ENCODE results near the gene ARHGEF10L. TPM values are rescaled to one million over a fixed set of nuclear protein-coding genes. Genes with fewer than 3 reads are reported as not detected.
A peak's percentile ranks its signal among the peaks of the same experiment; 100 is the strongest.

Gene ARHGEF10L
- total RNA-seq, 2 donors from 2014 or later: 91.0 to 151 TPM

DNA sequence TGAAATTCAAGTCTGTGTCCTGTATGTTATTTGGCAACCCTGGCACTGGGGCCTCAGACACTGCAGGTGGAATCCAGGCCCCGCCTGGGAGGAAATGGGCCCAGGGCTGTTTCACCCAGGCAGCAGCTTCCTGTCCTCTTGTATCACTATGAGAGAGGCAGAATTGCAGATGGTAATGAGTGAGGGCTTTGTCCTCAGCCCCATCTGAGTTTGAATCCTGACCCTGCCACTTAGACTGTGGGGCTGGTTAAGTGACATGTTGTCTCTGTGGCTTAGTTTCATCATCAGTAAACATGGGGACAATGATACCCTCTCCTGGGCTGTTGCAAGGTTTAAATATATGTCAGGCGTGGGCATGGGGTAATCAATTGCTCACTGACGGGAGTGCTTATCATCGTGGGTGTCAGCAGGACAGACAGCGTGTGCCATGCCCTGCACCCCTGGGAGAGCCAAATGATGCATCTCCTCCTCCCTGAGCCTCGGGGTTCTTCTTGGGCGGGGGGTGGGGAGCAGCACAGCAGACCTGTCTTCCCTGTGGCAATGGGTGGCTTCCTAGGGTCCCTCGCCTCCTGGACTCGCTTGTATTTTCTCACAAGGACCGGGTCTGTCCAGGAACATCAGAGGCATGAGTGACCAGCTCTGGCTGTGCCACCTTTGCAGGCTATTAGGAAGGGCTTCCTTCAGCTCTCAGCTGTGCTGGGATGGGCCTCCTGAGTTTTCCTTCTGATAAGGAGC lies 42.1 kb downstream of the ARHGEF10L start:
- peak in 1 of 2 donors; percentile 50 for DNase-seq
- intact Hi-C loops (cut with DNase I, micrococcal nuclease): no loop called here
- peak; percentile 50 for ATAC-seq

DNA sequence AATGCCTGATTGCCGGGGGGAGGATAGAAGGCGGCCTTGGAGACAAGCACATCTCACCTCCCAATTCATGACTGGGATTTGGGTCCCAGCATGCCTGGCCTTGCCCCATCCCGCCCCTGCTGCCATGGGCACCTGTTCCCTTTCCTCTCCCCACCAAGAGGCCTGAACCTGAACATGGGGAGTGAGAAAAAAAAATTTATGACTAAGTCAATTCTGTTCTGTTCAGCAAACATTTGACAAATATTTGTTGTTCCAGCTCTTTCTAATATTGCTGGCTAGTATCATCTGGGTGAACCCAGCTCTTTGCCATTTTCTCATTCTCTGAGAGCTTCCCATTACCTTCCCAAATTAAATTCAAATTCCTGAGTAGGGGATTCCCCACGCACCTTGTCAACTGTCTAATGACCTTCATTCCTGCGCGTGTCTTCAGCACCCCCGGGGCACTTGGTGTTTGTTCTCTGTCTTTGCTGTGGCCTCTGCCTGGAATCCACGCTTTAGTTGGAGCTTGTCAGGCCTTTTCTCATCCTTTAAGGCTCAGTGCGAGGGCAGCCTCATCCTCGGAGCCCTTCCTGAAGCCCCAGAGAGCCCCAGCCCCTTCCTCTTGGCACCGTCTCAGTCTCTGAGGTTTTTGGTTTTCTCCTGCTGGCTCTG lies 42.8 kb downstream of the ARHGEF10L start:
- DNase-seq (no peak), ATAC-seq (no peak)

DNA sequence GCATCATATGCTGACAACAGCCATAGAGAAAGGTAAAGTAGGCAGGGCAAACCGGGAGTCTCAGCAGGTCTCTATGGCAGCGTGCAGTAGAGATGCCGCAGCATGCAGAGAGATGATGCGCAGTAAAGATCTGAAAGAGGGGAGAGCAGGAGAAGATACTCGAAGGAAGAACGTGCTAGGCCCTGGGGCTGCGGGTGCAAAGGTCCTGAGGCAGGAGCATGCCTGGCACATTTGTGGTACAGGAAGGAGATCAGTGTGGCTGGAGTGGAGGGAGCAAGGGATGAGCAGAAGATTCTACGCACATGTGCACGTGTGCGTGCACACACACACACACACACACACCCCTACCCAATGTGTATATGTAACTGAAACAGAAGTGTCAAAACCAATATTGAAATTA lies 45.0 kb downstream of the ARHGEF10L start:
- ATAC-seq (no peak), DNase-seq (no peak)
- intact Hi-C loops (cut with DNase I, micrococcal nuclease): no loop called here

More for the DNA sequence above, 42.8 kb downstream of the ARHGEF10L start:
- intact Hi-C loops (cut with DNase I, micrococcal nuclease): no loop called here

DNA sequence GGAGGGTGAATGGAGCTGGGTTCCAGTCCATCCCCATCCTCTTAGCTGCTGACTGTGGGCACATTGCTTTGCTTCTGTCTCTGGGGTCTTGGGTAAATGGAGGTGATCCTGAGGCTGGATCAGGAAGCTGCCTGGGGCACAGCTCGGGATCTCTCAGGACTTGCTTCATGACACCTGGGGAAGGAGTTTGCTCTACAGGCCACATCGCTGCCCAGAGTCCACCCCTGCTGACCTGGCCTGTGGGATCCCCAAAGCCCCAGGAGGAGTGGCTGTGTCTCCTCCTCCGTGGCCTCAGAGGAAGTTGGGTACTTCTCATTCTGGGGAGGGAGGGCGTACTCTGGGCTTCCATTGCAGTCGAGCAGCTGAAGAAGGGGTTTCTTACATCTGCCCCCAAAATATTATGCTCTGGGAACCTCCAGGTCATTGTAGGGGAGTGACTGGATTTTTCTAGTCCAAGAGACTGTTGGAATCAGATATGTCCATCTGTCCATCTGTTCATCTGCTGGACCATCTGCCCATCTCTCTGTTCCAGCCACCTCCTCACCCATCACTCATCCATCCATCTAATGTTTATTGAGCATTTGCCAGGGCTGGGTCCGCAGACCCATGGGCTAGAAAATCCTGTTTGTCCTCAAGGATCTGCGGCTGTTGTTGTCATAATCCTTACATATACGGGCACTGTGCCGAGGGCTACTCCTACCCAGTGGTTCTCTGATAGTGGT lies 45.9 kb downstream of the ARHGEF10L start:
- ATAC-seq (no peak), DNase-seq (no peak)
- intact Hi-C loops (cut with DNase I, micrococcal nuclease): no loop called here

DNA sequence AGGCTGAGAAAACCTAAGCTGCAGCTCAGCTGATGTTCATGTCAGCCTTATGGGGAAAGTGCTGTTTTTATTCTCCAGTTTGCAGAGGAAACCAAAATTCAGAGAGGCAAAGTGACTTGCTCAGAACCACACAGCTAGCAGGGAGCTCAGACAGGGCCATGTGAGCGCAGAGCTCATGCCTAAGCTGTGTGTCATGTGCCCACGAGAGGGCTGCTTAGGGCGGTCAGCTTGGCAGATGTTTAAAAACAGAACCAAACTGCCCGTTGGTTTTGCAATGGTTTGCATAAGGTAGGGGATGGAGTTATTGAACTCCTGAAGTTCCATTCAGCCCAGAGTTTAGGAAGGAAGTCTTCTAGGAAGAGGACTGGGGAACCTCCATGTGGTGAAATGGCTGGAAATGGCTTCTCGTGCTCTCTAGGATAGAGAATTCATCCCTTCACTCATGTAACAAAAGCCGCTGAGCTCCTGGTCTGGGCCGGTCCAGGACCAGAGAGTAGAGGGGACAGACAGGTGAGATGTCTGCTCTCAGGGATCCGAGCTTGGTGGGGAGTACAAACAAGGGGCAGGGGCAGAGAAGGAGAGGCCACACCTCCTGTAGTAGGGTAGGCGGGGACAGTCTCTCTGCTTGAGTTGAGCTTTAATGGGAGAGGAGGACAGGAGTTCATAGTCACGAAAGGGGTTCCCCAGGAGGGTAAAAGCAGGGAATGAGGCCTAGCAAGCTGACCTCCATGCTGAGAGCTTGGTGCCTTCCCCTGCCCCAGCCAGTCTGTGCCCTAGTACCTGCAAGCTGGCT lies 46.9 kb downstream of the ARHGEF10L start:
- ATAC-seq (peak; percentile 25), DNase-seq (no peak)
- intact Hi-C loops (cut with DNase I, micrococcal nuclease): no loop called here

DNA sequence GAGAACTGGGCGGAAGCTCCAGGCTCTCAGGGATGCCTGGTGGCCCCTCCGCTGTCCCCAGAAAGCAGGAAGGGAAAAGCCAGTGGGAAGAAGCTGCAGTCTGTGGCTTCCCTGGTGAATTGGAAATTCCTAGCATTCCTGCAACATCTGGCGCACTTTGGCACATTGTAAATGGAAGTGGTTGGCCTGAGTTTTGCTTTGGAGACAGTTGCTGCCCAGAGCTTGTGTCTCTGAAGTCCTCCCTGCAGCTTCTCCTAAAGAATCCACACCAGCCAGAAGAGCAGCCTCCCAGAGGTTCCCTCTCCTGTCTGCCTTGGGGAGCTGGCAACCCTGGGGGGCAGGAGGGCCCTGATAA lies 48.2 kb downstream of the ARHGEF10L start:
- DNase-seq (no peak), ATAC-seq (no peak)
- intact Hi-C loops (cut with DNase I, micrococcal nuclease): no loop called here

DNA sequence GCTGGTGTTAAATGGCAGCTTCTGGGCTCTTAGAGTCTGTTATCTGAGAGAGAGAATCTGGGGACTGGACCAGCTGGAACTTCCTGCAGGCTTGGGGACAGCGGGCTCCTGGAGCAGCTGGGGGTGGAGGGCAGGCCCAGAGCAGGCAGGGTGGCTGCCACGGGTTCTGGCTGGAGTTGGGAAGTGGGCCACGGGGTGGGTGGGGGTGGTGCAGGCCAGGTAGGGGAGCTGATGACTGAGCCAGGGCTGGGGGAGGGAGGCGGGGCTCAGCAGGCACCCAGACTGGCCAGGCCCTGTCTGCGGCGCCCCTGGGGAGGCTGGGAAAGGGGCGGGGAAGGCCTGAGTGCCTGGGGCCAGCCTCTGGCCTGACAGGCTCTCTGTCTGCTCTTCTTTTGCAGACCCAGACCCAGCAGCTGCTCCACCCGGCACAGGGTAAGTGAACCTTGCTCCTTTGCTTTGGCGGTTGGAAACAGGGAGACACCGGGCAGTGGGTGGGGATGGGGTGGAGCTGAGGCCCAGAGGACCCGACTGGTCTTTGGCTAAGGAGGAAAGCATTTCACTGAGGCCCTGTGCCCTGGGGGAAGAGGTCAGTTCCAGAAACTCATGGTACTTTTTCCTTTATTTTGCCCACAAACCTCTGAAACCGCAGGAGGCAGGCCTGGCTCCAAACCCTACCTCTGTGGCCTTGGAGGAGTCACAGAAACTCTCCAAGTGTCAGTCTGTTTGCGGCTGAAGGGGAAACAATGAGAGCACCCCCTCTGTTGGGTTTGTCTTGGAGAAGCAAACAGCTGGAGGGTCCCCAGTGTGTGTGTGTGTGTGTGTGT lies 48.8 kb downstream of the ARHGEF10L start:
- ATAC-seq: peak; percentile 82
- peak; percentile 85 to 96 for DNase-seq
- intact Hi-C loops (cut with DNase I, micrococcal nuclease): no loop called here

DNA sequence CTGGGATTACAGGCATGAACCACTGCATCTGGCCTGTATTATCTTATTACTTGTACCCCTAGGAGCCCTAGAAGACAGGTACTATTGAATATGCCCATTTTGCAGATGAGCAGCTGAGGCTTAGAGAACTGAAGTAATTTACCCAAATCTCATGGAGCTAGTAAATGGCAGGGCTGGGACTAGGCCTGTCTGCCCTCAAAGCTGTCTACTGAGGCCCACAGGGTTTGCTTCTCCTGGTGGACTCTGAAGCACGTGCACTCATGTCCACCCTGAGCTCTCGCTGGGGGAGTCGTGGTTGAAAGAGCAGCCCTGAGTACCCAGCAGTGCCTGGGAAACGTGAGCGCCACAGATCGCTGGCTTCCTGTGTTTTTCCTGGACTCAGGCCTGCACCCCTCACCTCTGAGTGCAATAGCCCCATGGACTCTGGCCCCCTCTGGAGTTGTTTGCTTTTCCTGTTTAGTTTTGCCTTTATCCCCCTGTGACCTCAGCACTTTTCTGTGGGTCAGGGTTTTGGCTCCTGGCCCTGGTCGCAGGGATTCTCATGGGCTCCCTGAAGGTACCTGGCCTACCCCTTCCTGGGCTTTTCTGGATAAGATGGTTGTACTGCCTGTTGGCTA lies 52.4 kb downstream of the ARHGEF10L start:
- no peak for DNase-seq
- intact Hi-C loops (cut with DNase I, micrococcal nuclease): no loop called here
- ATAC-seq: no peak

DNA sequence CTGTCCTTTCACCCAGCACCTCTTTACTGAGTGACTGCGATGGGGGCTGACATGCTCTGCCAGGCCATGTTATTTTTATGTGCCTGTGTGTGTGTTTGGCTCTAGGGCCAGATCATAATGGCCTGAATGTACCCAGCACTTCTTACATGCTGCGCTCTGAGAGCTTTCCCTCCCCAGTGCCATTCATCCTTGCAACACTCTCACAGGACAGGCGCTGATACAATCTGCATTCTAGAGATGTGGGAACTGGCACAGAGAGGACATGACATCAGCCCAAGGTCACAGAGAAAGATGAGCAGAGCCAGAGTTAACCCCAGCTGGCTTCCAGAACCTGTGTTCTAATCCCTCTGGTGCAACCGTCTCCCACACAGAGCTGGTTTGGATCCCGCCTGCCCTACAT lies 54.5 kb downstream of the ARHGEF10L start:
- intact Hi-C loops (cut with DNase I, micrococcal nuclease): no loop called here
- no peak for ATAC-seq
- DNase-seq: no peak

DNA sequence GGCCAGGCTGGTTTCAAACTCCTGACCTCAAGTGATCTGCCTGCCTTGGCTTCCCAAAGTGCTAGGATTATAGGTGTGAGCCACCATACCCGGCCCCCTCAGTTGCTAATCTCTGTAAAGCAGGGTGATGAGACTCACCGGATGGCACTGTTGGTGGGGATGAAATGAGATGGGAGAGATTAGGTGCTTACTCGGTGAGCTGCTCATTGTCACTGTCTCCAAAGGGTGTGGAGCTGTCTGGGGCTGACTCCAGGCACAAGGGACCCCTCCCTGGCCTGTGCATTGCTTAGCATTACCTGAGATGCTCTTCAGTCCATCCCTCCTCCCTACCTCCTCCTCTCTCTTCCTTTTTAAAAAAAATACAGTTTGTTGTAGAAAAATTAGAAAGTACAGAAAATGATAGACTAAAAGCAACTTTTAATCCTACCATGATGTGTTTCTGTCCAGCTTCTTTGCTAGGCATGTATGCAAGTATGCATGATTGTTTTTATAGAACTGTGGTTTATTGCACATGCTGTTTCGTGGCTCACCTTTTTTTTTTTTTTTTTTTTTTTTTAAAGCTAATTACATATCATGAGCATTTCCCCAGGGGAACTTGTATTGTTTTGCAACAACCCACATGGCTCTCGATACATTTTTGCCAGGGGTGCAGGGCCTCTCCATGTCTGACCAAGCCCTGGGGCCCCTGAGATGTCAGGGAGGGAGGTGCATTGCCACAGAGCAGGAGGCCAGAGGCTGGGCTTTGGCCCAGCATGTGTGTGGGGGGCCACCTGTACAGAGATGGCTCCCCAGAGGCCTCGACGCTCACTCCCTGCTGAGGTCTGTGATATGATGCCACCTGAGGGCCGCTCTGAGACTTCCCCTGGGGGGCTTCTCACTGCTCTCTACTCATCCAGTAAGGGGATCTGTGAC lies 55.4 kb downstream of the ARHGEF10L start:
- DNase-seq: no peak
- no peak for ATAC-seq
- intact Hi-C loops (cut with DNase I, micrococcal nuclease): no loop called here

DNA sequence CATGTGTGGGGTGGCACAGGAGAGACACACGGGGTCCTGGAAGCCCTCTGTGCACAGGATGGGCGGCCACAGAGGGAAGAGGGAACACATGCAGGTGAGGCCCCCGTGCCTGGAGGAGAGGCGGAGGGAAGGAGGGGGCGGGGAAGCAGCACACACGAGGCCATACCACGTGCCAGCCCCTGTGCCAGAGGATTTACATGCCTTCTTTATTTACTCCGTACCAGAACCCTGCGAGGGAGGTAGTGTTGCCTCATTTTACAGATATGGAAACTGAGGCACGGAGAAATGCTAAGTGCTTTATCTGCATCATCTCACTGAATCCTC lies 56.1 kb downstream of the ARHGEF10L start:
- DNase-seq (peak in 1 of 2 donors; percentile 58), ATAC-seq (no peak)
- intact Hi-C loops (cut with DNase I, micrococcal nuclease): no loop called here

DNA sequence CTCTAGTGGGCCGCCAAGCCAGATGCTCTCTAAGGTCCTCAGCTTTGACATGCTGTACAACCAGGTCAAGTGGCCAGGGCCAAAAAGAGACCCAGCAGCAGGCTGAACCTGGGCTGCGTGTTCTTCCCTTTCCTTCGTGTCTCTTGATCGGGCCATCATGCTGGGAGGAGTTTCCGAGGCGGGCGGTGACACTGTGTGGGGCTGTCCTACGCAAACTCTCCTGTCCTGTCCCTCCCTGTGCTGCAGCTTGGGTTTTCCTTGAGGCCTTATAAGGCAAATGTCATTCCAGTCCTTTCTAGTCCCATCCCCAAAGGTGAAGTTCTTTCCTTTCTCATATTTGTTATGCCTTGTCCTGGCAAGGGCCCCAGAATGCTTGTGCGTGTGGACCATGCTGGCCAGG lies 56.7 kb downstream of the ARHGEF10L start:
- intact Hi-C loops (cut with DNase I, micrococcal nuclease): no loop called here
- ATAC-seq (peak; percentile 65), DNase-seq (peak; percentile 83 to 88)

DNA sequence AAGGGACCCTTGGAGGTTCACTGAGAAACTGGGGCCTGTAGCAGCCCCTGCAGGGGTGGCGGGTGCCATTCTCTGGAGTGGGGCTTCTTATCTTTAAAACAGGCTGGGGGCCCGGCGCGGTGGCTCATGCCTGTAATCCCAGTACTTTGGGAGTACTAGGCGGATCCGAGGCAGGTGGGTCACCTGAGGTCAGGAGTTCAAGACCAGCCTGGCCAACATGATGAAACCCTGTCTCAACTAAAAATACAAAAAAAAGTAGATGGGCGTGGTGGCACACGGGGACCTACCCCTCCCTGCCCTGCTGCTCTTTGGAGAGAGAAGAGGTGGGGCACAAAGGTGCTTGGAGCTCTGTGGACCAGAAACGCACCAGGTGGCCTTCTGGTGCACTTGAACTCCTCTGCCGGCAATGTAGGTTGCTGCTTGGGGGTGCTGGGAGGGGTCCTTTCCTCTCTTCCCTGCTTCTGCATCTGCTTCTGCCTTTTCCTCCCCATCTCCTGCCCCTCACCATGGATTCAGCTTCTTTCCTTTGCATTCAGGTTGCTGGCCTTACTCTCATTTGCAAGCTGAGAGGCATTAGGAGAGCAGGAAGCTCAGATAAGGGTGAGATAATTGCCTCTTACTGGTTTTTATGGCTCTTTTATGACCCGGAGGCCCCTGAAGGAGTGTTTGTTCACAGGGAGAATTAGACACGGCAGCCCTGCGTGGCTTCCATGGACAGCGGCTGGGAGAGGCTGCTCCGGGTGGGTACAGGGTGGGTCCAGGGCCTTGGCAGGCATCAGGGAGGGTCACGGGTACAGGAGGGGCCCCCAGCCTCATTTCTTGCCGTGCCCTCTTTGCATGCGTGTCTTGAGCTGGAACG lies 57.4 kb downstream of the ARHGEF10L start:
- intact Hi-C loops (cut with DNase I, micrococcal nuclease): no loop called here
- peak; percentile 82 to 91 for DNase-seq
- peak; percentile 67 for ATAC-seq

DNA sequence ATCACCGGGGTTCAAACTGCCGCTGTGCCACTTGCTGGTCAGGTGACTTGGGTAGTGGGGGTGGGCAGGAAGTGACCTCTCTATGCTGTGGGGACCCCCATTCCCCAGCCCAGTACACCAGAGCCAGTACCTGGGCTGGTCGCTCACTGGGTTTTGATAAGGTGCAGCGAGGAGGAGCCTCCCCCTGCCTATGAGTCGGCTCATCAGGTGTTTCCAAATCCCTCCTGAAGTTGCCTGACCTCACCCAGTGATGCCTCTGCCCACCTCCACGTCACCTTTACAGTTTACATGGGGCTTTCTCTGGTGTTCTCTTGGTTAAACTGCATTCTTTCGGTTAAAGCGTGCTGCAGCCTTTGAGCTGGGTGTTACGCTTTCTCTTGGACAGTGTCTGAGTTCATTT lies 58.2 kb downstream of the ARHGEF10L start:
- intact Hi-C loops (cut with DNase I, micrococcal nuclease): no loop called here
- peak; percentile 27 for ATAC-seq
- DNase-seq: peak; percentile 54 to 67

DNA sequence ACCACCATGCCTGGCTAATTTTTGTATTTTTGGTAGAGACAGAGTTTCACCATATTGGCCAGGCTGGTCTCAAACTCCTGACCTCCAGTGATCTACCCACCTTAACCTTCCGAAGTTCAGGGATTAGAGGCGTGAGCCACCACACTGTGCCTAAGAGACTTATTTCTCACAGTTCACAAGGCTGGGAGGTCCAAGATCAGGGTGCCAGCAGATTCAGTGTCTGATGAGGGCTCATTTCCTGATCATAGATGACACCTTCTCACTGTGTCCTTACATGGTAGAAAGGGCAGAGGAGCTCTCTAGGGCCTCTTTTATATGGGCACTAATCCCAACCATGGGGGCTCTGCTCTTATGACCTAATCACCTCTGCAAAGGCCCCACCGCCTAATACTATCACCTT lies 58.8 kb downstream of the ARHGEF10L start:
- ATAC-seq: no peak
- intact Hi-C loops (cut with DNase I, micrococcal nuclease): no loop called here
- no peak for DNase-seq

DNA sequence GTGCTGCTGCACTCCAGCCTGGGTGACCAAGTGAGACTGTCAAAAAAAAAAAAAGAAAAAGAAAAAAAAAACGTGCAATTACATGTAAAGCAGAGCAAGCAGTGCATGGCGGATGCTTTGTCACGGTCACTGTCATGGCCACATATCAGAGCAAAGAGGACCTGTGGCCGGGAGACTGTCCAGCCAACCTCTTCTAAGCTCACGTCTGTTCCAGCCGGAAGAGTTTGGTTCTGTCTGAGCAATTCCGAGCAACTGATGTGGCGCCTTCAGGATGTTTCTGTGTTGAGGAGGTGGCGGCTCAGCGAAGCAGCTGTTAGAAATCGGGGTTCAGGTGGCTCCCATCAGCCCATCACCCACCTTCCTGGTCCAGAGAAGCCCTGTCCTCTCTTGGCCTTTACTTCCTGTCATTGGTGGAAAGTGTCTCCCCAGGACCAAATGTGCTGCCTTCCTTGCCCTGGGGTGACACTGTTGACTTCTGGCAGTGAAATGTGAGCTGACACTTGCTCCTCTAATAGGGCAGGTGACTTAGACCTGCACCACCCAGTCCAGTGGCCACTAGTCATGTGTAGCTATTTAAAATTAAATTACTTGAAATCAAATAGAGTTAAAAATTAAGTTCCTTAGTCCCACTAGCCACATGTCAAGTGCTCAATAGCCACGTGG lies 59.9 kb downstream of the ARHGEF10L start:
- ATAC-seq (no peak), DNase-seq (no peak)
- intact Hi-C loops (cut with DNase I, micrococcal nuclease): no loop called here

Data from left colon (tissue), 2 donors.